ENCODE results near the gene YWHAQ. TPM values are rescaled to one million over a fixed set of nuclear protein-coding genes. Genes with fewer than 3 reads are reported as not detected.

The YWHAQ gene
- total RNA-seq, 1 donor from 2014 or later, result 172 TPM

DNA sequence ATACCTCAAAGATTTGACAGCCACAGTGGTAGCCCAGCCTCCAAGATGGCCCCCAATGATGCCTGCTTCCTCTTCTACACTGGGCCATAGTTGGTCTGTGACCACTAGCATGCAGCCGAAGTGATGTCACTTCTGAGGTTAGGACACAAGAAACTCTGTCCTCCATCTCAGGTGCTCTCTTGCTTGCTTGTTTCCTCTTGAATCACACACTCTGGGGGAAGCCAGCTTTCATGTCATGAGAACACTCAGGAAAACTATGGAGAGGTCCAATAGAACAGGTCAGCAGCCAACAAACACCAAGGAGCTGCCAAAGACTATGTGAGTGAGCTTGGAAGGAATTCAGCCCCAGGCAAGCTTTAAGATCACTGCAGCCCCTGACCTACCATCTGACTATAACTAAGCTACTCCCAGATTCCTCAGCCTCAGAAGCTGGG, 71.8 kb downstream of the YWHAQ start:
- H3K27ac ChIP-seq, result peak overlapping the region; percentile 95 to 99
- peaks cover under 1 to 19% of the 10 kb centered on the region in 2 donors for H3K4me1 ChIP-seq
- no peaks in the 10 kb centered on the region for H3K9me3 ChIP-seq
- intact Hi-C loops (cut with DNase I), result loop anchor here (2.0 to 10.0 kb wide), 6 partner anchors 16 to 848 kb away; partner anchors contain the start of gene KLF11
- DNase-seq (ENCODE audit: low spot score in 2 of 2), result peak; percentile 75 to 92
- H3K36me3 ChIP-seq, result no peaks in the 10 kb centered on the region
- H3K27me3 ChIP-seq, result no peaks in the 10 kb centered on the region
- TF ChIP-seq, protein P1, sequence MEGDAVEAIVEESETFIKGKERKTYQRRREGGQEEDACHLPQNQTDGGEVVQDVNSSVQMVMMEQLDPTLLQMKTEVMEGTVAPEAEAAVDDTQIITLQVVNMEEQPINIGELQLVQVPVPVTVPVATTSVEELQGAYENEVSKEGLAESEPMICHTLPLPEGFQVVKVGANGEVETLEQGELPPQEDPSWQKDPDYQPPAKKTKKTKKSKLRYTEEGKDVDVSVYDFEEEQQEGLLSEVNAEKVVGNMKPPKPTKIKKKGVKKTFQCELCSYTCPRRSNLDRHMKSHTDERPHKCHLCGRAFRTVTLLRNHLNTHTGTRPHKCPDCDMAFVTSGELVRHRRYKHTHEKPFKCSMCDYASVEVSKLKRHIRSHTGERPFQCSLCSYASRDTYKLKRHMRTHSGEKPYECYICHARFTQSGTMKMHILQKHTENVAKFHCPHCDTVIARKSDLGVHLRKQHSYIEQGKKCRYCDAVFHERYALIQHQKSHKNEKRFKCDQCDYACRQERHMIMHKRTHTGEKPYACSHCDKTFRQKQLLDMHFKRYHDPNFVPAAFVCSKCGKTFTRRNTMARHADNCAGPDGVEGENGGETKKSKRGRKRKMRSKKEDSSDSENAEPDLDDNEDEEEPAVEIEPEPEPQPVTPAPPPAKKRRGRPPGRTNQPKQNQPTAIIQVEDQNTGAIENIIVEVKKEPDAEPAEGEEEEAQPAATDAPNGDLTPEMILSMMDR (IDR thresholded peaks at IDR 0.05), result no peak
- H3K4me3 ChIP-seq, result no peak overlapping the region

DNA sequence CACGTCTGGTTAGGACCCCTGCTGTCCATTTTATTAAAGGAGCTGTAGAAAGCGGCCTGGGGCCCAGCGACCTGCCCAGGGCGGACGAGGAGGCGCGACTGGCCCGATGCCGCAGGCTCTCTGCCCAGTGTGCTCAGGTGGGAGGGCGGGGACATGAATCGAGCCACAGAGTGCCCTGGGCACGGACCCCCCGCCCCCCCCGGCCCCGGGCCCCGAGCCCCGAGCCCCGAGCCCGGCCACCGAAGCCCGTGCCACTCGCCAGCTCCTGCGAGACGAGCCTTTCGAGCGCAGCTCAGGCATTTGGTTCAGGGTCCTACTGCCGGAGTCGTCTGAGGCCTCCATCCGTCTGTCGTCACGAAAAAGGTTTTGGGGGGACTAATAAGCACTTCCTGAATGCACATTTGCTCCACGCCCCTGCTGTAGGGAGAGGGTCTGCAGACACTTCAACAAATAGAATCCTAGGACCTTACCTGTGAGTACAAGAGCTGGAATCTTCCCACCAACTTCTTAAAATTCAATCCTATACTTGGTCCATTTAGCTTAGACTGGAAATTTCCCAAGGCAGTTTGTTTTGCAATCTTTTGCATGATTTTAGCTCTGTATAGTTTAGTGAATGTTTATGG, 74.6 kb downstream of the YWHAQ start:
- no peaks in the 10 kb centered on the region for H3K36me3 ChIP-seq
- no peak for DNase-seq (ENCODE audit: low spot score in 2 of 2)
- intact Hi-C loops (cut with DNase I), result loop anchor here (2.0 to 10.0 kb wide), 6 partner anchors 51 to 851 kb away; partner anchors contain the start of genes IAH1 and KLF11
- no peaks in the 10 kb centered on the region for H3K9me3 ChIP-seq
- H3K27ac ChIP-seq, result peak overlapping the region; percentile 95 to 99
- peak overlapping the region; percentile 66 to 92 for H3K4me3 ChIP-seq
- peaks cover 14 to 42% of the 10 kb centered on the region in 2 donors for H3K4me1 ChIP-seq
- TF ChIP-seq, protein P1 (IDR thresholded peaks at IDR 0.05), result no peak
- H3K27me3 ChIP-seq, result no peaks in the 10 kb centered on the region

DNA sequence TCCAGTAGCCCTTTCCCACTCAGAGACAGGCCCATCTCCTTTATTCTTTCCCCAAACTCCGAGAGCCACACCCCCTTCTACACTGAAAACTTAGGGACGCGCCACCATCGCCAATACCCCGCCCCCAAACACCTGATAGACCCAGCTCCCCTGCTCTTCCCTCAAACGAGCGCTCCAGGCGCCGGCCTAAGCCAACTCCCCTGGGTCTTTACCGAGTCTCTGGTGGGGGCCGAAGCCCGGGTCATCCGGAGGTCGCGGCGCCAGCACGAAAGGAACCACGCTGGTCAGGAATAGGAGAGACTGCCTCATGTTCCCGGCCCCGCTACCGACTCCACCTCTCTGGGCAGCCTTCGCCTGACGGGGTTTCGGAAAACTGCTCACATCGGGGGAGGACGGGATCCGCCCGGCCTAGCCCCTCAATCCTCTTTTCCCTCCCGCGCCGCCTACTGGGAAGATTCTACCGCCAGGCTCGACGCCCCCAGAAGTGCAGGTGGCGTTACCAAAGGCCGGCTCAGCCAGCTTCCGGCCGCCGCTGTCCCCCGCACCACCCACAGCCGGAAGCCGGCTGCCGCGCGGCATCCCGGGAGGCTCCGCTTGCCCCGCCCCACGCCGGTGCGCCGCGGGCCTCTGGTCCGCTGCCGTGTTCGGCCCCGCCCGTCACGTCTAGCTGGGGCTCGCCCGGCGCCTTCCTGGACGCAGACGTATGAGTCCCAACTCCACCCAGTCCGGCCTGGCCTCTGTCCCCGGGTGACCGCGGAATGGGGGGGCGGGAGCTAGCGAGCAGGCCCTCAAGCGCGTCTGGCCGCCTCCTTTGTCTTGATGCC, 75.3 kb downstream of the YWHAQ start, which contains the start of gene ADAM17:
TSS of gene ADAM17 (minus strand) at position 534 of the 824 bp plus-strand sequence. CDS start at position 309, 225 bp downstream.
- no peaks in the 10 kb centered on the region for H3K36me3 ChIP-seq
- peaks cover 15 to 49% of the 10 kb centered on the region in 2 donors for H3K4me1 ChIP-seq
- H3K4me3 ChIP-seq, result peak within 1 kb of the TSS; percentile 66 to 92
- TF ChIP-seq, protein P1 (IDR thresholded peaks at IDR 0.05), result peak in 2 of 3 experiments; percentile 22 to 41
- H3K9me3 ChIP-seq, result no peaks in the 10 kb centered on the region
- H3K27me3 ChIP-seq, result no peaks in the 10 kb centered on the region
- DNase-seq (ENCODE audit: low spot score in 2 of 2), result peak; percentile 92 to 99
- intact Hi-C loops (cut with DNase I), result loop anchor here (1.0 to 10.0 kb wide), 8 partner anchors 52 to 852 kb away; partner anchors contain the start of genes CPSF3, IAH1, ITGB1BP1 and KLF11
- H3K27ac ChIP-seq, result peak within 1 kb of the TSS; percentile 95 to 99

DNA sequence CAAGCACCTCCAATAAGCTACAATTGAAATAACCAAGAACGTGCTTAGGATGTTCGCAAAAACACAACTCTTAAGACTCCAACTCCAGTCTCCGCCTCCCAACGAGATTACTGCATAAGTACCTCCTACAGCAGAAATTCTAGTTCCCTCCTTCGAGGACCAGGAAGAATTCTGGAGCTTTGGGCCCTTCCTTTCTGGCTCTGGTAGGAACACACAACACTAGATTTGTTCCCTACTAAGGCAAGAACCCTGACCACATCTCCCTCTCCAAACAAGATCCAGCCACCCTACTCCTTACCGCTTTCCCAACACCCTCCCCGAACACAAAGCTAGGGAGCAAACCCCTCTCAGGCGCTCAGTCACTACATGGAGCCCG, 75.9 kb downstream of the YWHAQ start:
- Histone ChIP-seq H3K27ac (peak overlapping the region; percentile 95 to 99), H3K27me3 (no peaks in the 10 kb centered on the region), H3K4me3 (peak overlapping the region; percentile 66 to 92), H3K9me3 (no peaks in the 10 kb centered on the region), H3K36me3 (no peaks in the 10 kb centered on the region), H3K4me1 (peaks cover 15 to 50% of the 10 kb centered on the region in 2 donors)
- TF ChIP-seq, protein P1 (IDR thresholded peaks at IDR 0.05), result no peak
- intact Hi-C loops (cut with DNase I), result loop anchor here (1.0 to 10.0 kb wide), 7 partner anchors 52 to 852 kb away; partner anchors contain the start of genes CPSF3, ITGB1BP1 and KLF11
- peak in 1 of 2 donors; percentile 72 for DNase-seq (ENCODE audit: low spot score in 2 of 2)

All from ascending aorta (tissue), 2 donors.